ENCODE results near the gene BCHE.

DNA sequence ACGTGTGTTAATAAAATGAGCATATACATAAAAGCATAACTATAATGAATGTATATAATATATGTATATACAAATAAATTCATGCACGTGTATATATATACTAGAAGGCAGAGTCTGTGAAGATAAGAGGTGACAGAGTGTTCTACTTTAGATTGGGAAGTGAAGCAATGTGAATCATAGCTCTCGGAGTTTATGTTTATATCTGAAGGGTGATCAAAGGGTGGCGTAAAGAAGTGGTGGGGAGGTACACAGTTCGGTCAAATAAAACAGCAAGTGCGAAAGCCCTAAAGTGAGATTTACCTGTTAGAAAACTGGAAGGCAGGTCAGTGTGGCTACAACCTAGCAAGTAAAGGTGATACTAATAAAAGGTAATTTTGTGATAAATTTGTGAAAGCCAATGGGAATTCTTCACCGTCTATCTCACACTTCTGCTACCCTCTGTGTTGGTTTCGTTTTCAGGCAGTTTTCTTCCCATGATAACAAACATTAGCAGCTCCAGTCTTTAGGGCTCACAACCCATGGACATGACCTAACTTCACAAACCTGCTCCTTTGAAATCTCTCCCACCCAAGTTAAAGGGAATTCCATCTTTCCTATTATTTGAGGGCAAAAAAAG, 46.7 kb upstream of the BCHE start:
- TF ChIP-seq CTCF (IDR thresholded peaks at IDR 0.05) (no peak), POLR2A (IDR thresholded peaks at IDR 0.05) (no peak)
